Coronary artery (tissue), 2 donors: ENCODE data around the gene GM2A.

Experiments
- DNase-seq: peaks from one replicate; pipeline ENCODE4 v3.0.0-alpha.2; 2017; ENCODE audit warnings: low spot score
- H3K27ac ChIP-seq, 2 donors: fragments of 200-600 bp; sonication (generic); one replicate each; pipeline ENCODE4 v1.5.1; 2016 to 2019
- H3K4me3 ChIP-seq: fragments of 200-600 bp; sonication (generic); 2 replicates; pipeline ENCODE4 v1.5.1; 2016; ENCODE audit warnings: mild to moderate bottlenecking, moderate library complexity
- TF ChIP-seq, protein P1 (sequence below): fragments of 200-600 bp; sonication (generic); IDR thresholded peaks from one replicate; pipeline ENCODE4 v1.5.1; 2019; ENCODE audit warnings: antibody characterized with exemption

The GM2A gene

DNA sequence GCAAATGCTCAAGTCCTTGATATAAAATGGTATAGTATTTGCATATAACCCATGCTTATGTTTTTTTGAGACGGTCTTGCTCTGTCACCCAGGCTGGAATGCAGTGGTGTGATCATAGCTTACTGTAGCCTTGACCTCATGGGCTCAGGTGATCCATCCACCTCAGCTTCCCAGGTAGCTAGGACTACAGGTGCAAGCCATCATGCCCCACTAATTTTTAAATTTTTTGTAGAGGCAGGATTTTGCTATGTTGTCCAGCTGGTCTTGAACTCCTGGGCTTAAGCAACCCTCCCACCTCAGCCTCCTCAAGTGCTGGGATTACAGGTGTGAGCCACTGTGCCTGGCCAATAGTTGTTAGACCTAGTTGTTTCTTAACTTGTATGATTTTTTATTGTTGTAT is 33.3 kb downstream of the GM2A start:
- TF ChIP-seq, protein P1, sequence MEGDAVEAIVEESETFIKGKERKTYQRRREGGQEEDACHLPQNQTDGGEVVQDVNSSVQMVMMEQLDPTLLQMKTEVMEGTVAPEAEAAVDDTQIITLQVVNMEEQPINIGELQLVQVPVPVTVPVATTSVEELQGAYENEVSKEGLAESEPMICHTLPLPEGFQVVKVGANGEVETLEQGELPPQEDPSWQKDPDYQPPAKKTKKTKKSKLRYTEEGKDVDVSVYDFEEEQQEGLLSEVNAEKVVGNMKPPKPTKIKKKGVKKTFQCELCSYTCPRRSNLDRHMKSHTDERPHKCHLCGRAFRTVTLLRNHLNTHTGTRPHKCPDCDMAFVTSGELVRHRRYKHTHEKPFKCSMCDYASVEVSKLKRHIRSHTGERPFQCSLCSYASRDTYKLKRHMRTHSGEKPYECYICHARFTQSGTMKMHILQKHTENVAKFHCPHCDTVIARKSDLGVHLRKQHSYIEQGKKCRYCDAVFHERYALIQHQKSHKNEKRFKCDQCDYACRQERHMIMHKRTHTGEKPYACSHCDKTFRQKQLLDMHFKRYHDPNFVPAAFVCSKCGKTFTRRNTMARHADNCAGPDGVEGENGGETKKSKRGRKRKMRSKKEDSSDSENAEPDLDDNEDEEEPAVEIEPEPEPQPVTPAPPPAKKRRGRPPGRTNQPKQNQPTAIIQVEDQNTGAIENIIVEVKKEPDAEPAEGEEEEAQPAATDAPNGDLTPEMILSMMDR: no peak
- no peak for DNase-seq
- Histone ChIP-seq H3K27ac (no peak overlapping the region), H3K4me3 (no peak overlapping the region)

GRCh38 chr5:151288180-151288579 is 35.2 kb downstream of the GM2A start:
- DNase-seq: no peak
- H3K27ac ChIP-seq: no peak overlapping the region
- TF ChIP-seq, protein P1: no peak
- H3K4me3 ChIP-seq: no peak overlapping the region

- Histone ChIP-seq H3K4me3 (no peak overlapping the region), H3K27ac (no peak overlapping the region)
- DNase-seq: no peak
- TF ChIP-seq, protein P1: no peak
Observed at GRCh38 chr5:151293624-151294023, 40.6 kb downstream of the GM2A start.

DNA sequence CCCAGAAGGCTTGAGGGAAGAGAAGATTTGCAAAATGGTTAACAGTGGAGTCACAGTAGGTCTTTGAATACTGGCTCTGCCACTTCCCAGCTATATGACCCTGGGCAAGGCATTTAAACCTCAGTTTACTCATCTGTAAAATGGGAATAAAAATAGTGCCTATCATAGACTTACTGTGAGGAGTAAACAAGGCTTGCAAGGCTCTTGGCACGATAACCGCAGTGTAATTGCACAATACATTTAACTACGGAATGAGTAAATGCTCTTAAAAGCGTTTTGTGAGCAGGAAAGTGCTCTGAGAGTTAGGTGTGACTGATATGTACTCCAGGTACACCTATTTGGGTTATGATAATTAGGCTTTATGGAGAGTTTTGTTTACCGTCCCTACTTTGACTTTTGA is 42.2 kb downstream of the GM2A start:
- TF ChIP-seq, protein P1: no peak
- no peak overlapping the region for H3K4me3 ChIP-seq
- no peak for DNase-seq
- no peak overlapping the region for H3K27ac ChIP-seq

GRCh38 chr5:151295791-151296477 is 42.9 kb downstream of the GM2A start:
- TF ChIP-seq, protein P1: no peak
- no peak for DNase-seq
- Histone ChIP-seq H3K27ac (no peak overlapping the region), H3K4me3 (no peak overlapping the region)

DNA sequence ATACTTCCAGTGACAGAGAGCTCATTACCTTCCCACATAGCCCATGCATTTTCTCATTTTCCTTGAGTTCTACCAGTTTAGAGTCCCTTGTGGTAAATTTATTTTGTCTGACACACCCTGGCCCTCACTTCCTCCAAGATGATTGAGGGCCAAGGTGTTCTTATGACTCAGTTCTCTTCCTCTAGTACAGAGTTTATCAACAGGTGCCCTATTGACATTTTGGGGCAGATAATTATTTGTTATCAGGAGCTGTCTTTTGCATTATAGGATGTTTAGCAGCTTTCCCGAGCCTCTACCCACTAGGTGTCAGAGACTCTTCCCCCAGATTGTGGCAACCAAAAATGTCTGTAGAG is 43.5 kb downstream of the GM2A start:
- no peak for DNase-seq
- no peak overlapping the region for H3K27ac ChIP-seq
- TF ChIP-seq, protein P1: no peak
- no peak overlapping the region for H3K4me3 ChIP-seq

DNA sequence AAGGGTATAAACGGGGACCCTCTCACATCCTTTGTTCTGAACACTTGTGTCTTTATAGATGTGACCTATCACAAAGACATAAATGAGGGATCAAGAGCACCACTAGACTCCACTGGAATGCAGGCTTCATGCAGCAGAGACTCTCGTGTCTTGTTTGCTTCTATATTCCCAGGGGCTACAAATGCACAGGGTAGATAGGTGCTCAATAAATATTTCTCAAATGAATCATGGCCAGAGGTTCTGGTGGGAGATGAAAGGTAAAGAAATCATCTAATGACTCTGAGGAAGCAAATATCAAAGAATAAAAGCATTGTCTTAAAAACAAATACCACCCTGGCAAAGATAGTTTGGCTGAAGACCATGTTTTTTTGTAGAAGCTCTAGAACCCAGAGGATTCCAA is 44.0 kb downstream of the GM2A start:
- TF ChIP-seq, protein P1: no peak
- H3K27ac ChIP-seq: no peak overlapping the region
- DNase-seq: no peak
- H3K4me3 ChIP-seq: no peak overlapping the region
